Measurements from ENCODE around the gene FNDC3B. TPM values are rescaled to one million over a fixed set of nuclear protein-coding genes. Genes with fewer than 3 reads are reported as not detected.

FNDC3B gene
- total and polyA plus RNA-seq, 2 donors from 2014 or later = 11.8 to 185 TPM

DNA sequence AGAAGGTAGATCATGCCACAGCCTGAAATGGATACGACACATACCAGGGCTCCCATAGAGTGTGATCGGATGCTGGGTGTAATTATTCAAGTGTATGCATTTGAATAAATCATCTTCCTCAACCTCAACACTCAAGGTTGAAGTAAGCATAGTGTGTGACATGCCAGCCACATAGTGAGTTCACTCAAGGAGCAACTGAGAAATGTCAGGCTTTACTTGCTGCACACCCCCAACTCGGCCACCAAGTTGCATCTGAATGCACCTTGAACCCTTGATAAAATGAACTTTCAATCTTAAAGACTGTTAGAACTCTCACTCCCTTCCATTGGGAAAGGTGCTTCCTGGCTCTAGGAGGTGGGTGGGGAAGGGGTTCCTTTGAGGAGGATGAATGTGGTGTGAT lies 287.6 kb downstream of the FNDC3B start:
- FAIRE-seq = no peak
- Histone ChIP-seq H3K36me3 (ENCODE audit: control insufficient read depth in 2 of 3, insufficient read depth in 3 of 3, low read length in 3 of 3) (peaks cover 0 to 34% (median 9%) of the 10 kb centered on the region in 3 donors), H3K9ac (ENCODE audit: low read length in 3 of 3) (no peak overlapping the region), H3K4me1 (ENCODE audit: control insufficient read depth in 2 of 3, insufficient read depth in 2 of 3, low read depth in 1 of 3, low read length in 3 of 3) (peaks cover 0 to 11% (median 7%) of the 10 kb centered on the region in 3 donors), H3K27me3 (ENCODE audit: control insufficient read depth, insufficient read depth, low read length) (no peaks in the 10 kb centered on the region), H3K27ac (ENCODE audit: low read depth in 2 of 2, low read length in 2 of 2) (no peak overlapping the region), H3K4me3 (ENCODE audit: low read length in 3 of 3) (no peak overlapping the region), H3K9me3 (ENCODE audit: control insufficient read depth in 2 of 3, insufficient read depth in 1 of 3, low read length in 3 of 3) (no peaks in the 10 kb centered on the region)
- DNase-seq = no peak
- intact Hi-C loops (cut with DNase I) = no loop called here
- TF ChIP-seq, protein P1, sequence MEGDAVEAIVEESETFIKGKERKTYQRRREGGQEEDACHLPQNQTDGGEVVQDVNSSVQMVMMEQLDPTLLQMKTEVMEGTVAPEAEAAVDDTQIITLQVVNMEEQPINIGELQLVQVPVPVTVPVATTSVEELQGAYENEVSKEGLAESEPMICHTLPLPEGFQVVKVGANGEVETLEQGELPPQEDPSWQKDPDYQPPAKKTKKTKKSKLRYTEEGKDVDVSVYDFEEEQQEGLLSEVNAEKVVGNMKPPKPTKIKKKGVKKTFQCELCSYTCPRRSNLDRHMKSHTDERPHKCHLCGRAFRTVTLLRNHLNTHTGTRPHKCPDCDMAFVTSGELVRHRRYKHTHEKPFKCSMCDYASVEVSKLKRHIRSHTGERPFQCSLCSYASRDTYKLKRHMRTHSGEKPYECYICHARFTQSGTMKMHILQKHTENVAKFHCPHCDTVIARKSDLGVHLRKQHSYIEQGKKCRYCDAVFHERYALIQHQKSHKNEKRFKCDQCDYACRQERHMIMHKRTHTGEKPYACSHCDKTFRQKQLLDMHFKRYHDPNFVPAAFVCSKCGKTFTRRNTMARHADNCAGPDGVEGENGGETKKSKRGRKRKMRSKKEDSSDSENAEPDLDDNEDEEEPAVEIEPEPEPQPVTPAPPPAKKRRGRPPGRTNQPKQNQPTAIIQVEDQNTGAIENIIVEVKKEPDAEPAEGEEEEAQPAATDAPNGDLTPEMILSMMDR (IDR thresholded peaks at IDR 0.05; ENCODE audit: borderline replicate concordance, extremely low read depth, insufficient read depth) = no peak

DNA sequence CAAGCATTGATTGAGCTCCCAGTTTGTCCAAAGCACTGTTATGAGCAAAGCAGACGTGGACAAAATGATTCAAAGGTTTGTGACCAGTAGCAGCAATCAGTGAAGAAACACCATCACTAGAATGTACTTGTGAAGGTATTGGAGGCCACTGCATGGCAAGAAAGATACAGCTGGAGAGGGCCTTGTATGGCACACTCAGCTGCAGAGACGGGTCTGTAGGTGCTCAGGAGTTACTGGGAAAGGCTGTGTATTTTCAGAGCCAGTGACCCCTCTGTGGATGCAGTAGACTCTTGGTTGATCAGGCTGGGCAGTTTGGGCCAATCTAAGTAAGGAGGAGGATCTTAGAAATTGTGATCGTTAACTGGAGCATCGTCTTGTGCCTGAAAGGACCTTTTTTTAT lies 288.9 kb downstream of the FNDC3B start:
- no peak for DNase-seq
- TF ChIP-seq, protein P1 (IDR thresholded peaks at IDR 0.05; ENCODE audit: borderline replicate concordance, extremely low read depth, insufficient read depth) = no peak
- Histone ChIP-seq H3K4me3 (ENCODE audit: low read length in 3 of 3) (no peak overlapping the region), H3K4me1 (ENCODE audit: control insufficient read depth in 2 of 3, insufficient read depth in 2 of 3, low read depth in 1 of 3, low read length in 3 of 3) (peaks cover 0 to 11% (median 11%) of the 10 kb centered on the region in 3 donors), H3K36me3 (ENCODE audit: control insufficient read depth in 2 of 3, insufficient read depth in 3 of 3, low read length in 3 of 3) (peaks cover 0 to 34% (median 9%) of the 10 kb centered on the region in 3 donors), H3K27ac (ENCODE audit: low read depth in 2 of 2, low read length in 2 of 2) (no peak overlapping the region), H3K9me3 (ENCODE audit: control insufficient read depth in 2 of 3, insufficient read depth in 1 of 3, low read length in 3 of 3) (no peaks in the 10 kb centered on the region), H3K27me3 (ENCODE audit: control insufficient read depth, insufficient read depth, low read length) (no peaks in the 10 kb centered on the region), H3K9ac (ENCODE audit: low read length in 3 of 3) (no peak overlapping the region)
- intact Hi-C loops (cut with DNase I) = no loop called here
- FAIRE-seq = no peak

DNA sequence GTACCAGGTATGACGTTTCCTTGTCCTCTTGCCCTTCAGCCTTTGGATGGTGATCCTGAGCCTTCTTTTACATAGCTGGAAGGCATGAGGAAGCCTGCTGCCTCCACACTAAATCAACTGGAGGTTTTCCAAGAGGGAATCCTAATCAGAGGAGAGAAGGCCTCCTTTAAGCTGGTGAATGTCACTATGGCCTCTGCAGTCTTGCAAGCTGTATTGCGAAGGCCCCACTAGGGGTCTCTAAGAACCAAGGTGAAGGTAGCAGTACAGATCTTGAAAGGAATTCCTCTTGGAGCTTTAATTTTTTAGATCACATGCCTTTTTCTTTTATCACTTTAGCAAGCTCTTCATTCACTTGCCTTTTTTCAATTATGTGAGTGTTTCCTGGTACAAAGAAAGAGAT lies 289.7 kb downstream of the FNDC3B start:
- H3K27me3 ChIP-seq (ENCODE audit: control insufficient read depth, insufficient read depth, low read length) = no peaks in the 10 kb centered on the region
- peaks cover 5 to 40% (median 14%) of the 10 kb centered on the region in 3 donors for H3K36me3 ChIP-seq (ENCODE audit: control insufficient read depth in 2 of 3, insufficient read depth in 3 of 3, low read length in 3 of 3)
- intact Hi-C loops (cut with DNase I) = no loop called here
- peaks cover 0 to 10% (median 7%) of the 10 kb centered on the region in 3 donors for H3K4me1 ChIP-seq (ENCODE audit: control insufficient read depth in 2 of 3, insufficient read depth in 2 of 3, low read depth in 1 of 3, low read length in 3 of 3)
- H3K9ac ChIP-seq (ENCODE audit: low read length in 3 of 3) = no peak overlapping the region
- TF ChIP-seq, protein P1 (IDR thresholded peaks at IDR 0.05; ENCODE audit: borderline replicate concordance, extremely low read depth, insufficient read depth) = no peak
- H3K27ac ChIP-seq (ENCODE audit: low read depth in 2 of 2, low read length in 2 of 2) = no peak overlapping the region
- no peak for DNase-seq
- FAIRE-seq = no peak
- H3K9me3 ChIP-seq (ENCODE audit: control insufficient read depth in 2 of 3, insufficient read depth in 1 of 3, low read length in 3 of 3) = no peaks in the 10 kb centered on the region
- no peak overlapping the region for H3K4me3 ChIP-seq (ENCODE audit: low read length in 3 of 3)

DNA sequence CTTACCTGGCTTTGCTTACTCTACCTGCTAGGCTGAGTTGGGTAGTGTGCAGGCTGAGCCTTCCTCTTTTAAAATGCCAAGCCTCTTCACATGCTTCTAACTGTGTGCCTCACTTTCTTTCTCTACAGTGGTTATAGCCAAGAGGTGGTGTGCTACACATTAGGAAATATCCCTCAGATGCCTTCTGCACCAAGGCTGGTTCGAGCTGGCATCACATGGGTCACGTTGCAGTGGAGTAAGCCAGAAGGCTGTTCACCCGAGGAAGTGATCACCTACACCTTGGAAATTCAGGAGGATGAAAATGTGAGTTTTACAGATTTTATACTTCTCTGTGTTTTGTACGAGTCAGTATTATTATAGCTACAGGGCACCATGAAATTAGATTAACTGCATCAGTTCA lies 291.0 kb downstream of the FNDC3B start:
- Histone ChIP-seq H3K27me3 (ENCODE audit: control insufficient read depth, insufficient read depth, low read length) (no peaks in the 10 kb centered on the region), H3K9ac (ENCODE audit: low read length in 3 of 3) (no peak overlapping the region), H3K4me1 (ENCODE audit: control insufficient read depth in 2 of 3, insufficient read depth in 2 of 3, low read depth in 1 of 3, low read length in 3 of 3) (peaks cover 0 to 4% (median 4%) of the 10 kb centered on the region in 3 donors), H3K9me3 (ENCODE audit: control insufficient read depth in 2 of 3, insufficient read depth in 1 of 3, low read length in 3 of 3) (no peaks in the 10 kb centered on the region), H3K36me3 (ENCODE audit: control insufficient read depth in 2 of 3, insufficient read depth in 3 of 3, low read length in 3 of 3) (peaks cover 5 to 32% (median 14%) of the 10 kb centered on the region in 3 donors), H3K4me3 (ENCODE audit: low read length in 3 of 3) (no peak overlapping the region), H3K27ac (ENCODE audit: low read depth in 2 of 2, low read length in 2 of 2) (no peak overlapping the region)
- DNase-seq = no peak
- TF ChIP-seq, protein P1 (IDR thresholded peaks at IDR 0.05; ENCODE audit: borderline replicate concordance, extremely low read depth, insufficient read depth) = no peak
- intact Hi-C loops (cut with DNase I) = loop anchor here (10.0 kb wide), 1 partner anchor 286 kb away; no protein-coding TSS in a partner anchor
- FAIRE-seq = no peak
